BE2C (cell line): ENCODE measurements around the gene SLC2A14.
"Not testable (repeated sequence)": the region's sequence is repeated elsewhere in the genome, so short reads cannot be mapped to it uniquely, and the experiment has no call there.

ENCODE experiments used
- DNase-seq: peaks from one replicate; pipeline ENCODE4 v3.0.0-alpha.2; 2020
- H3K27me3 ChIP-seq: fragments of 250-450 bp; sonication (Bioruptor Pico); 2 replicates; pipeline ENCODE4 v1.5.1; 2020; ENCODE audit warnings: mild to moderate bottlenecking
- H3K36me3 ChIP-seq: fragments of 250-450 bp; sonication (Bioruptor Pico); 2 replicates; pipeline ENCODE4 v1.5.1; 2020; ENCODE audit warnings: mild to moderate bottlenecking
- H3K4me1 ChIP-seq: fragments of 250-450 bp; sonication (Bioruptor Pico); 2 replicates; pipeline ENCODE4 v1.5.1; 2020
- H3K4me3 ChIP-seq: 2 replicates; pipeline ENCODE4 v1.5.1; 2011; ENCODE audit warnings: low read depth, low read length
- H3K9me3 ChIP-seq: fragments of 250-450 bp; sonication (Bioruptor Pico); 2 replicates; pipeline ENCODE4 v1.5.1; 2020
- TF ChIP-seq, protein P1 (sequence below): IDR thresholded peaks from 2 replicates; pipeline ENCODE4 v1.5.1; 2012; ENCODE audit warnings: mild to moderate bottlenecking, low read depth, low read length

SLC2A14 gene

DNA sequence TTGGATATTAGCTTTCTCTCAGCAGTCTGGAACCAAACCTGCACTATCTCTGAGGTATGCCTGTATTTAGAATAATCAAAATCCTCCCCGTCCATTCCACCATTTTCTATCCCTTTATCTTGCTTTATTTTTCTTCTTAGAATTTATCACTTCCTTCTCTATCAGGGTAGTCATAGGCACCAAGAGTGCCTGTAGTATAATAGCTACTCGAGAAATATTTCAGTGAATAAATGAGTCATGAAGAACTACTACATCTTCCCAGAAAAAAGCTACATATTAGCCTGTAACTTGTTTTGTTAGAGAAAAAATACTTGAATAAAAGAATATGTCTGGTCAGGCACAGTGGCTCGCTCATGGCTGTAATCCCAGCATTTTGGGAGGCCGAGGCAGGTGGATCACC, 4.3 kb downstream of the SLC2A14 start:
- Histone ChIP-seq H3K27me3 (no peaks in the 10 kb centered on the region), H3K4me1 (no peaks in the 10 kb centered on the region), H3K9me3 (no peaks in the 10 kb centered on the region), H3K4me3 (no peak overlapping the region), H3K36me3 (no peaks in the 10 kb centered on the region)
- no peak for DNase-seq
- TF ChIP-seq, protein P1, sequence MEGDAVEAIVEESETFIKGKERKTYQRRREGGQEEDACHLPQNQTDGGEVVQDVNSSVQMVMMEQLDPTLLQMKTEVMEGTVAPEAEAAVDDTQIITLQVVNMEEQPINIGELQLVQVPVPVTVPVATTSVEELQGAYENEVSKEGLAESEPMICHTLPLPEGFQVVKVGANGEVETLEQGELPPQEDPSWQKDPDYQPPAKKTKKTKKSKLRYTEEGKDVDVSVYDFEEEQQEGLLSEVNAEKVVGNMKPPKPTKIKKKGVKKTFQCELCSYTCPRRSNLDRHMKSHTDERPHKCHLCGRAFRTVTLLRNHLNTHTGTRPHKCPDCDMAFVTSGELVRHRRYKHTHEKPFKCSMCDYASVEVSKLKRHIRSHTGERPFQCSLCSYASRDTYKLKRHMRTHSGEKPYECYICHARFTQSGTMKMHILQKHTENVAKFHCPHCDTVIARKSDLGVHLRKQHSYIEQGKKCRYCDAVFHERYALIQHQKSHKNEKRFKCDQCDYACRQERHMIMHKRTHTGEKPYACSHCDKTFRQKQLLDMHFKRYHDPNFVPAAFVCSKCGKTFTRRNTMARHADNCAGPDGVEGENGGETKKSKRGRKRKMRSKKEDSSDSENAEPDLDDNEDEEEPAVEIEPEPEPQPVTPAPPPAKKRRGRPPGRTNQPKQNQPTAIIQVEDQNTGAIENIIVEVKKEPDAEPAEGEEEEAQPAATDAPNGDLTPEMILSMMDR: no peak

DNA sequence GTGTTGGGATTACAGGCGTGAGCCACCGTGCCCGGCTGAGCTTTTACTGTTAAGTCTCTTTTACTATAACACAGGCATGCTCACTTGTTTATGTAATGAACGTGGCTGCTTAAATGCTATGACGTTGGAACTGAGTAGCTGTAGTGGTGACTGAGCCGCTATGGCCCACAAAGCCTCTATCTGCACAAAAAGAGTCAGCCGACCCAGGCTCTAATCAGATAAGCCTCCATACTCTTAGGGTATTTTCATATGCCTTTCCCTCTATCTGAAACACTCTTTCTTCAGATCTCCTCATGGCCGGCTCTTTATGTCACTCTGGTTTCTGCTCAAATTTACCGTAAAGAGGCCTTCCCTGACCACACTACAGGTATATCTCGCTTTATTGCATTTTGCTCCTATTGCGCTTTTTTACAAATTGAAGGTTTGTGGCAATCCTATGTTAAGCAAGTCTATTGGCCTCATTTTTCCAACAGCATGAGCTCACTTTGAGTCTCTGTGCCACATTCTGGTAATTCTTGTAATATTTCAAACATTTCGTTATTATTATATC, 8.0 kb downstream of the SLC2A14 start:
- H3K4me3 ChIP-seq: no peak overlapping the region
- no peaks in the 10 kb centered on the region for H3K4me1 ChIP-seq
- TF ChIP-seq, protein P1: no peak
- DNase-seq: no peak
- H3K27me3 ChIP-seq: no peaks in the 10 kb centered on the region
- no peaks in the 10 kb centered on the region for H3K9me3 ChIP-seq
- no peaks in the 10 kb centered on the region for H3K36me3 ChIP-seq

DNA sequence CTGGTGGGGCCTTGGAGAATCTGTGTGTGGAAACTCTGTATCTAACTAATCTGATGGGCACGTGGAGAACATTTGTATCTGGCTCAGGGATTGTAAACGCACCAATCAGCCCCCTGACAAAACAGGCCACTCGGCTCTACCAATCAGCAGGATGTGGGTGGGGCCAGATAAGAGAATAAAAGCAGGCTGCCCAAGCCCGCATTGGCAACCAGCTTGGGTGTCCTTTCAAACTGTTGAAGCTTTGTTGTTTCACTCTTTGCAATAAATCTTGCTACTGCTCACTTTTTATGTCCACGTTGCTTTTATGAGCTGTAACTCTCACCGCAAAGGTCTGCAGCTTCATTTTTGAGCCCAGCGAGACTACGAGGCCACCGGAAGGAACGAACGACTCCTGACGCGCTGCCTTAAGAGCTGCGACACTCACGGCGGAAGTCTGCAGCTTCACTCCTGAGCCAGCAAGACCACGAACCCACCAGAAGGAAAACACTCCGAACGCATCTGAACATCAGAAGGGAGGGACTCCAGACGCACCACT, 9.8 kb downstream of the SLC2A14 start:
- H3K9me3 ChIP-seq, H3K36me3 ChIP-seq, H3K4me1 ChIP-seq, DNase-seq, H3K4me3 ChIP-seq, H3K27me3 ChIP-seq: not testable (repeated sequence)

DNA sequence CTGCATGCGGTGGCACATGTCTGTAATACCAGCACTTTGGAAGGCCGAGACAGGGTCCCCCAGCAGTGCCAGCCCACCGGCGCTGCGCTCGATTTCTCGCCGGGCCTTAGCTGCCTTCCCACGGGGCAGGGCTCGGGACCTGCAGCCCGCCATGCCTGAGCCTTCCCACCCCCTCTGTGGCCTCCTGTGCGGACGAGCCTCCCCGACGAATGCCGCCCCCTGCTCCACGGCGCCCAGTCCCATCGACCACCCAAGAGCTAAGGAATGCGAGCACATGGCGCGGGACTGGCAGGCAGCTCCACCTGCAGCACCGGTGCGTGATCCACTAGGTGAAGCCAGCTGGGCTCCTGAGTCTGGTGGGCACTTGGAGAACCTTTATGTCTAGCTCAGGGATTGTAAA, 10.4 kb downstream of the SLC2A14 start:
- H3K4me3 ChIP-seq, H3K4me1 ChIP-seq, H3K36me3 ChIP-seq, H3K9me3 ChIP-seq, H3K27me3 ChIP-seq, DNase-seq: not testable (repeated sequence)

DNA sequence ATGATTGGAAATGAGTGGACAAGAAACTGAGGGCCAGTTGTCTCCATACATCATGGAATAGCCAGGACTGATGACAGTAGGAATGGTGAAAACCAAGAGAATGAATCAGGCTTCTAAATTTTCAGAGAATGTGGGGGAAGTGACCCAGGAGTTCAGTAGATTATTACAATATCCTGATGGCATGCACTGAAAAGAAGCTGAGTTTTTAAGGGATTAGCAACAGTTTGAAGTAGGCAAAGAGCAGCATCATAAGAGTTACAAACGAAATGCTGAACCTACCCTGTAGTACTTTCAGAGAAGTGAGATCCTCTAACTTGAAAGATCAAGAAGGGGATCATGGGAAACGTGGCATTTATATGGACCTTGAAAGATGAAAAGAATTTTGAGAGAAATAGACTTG, 13.2 kb downstream of the SLC2A14 start:
- Histone ChIP-seq H3K9me3 (no peaks in the 10 kb centered on the region), H3K4me3 (no peak overlapping the region), H3K27me3 (peaks cover 7% of the 10 kb centered on the region; the same call in 1 of the 2 replicates), H3K4me1 (no peaks in the 10 kb centered on the region), H3K36me3 (no peaks in the 10 kb centered on the region)
- TF ChIP-seq, protein P1: no peak
- no peak for DNase-seq

DNA sequence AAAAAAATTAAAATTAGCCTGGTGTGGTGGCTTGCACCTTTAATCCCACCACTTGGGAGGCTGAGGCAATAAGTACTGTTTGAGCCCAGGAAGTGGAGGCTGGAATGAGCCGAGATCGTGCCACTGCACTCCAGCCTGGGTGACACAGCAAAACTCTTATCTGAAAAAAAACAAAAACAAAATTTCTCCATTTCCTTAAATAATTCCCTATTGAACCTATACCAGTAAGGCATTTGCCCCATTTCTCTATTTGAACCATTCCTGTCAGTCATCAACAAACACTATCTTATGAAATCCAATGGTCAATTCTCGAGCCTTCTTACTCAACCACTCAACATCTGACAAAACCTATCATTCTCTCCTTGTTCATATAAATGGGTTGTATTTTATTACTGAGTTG, 14.7 kb downstream of the SLC2A14 start:
- no peak for DNase-seq
- no peak overlapping the region for H3K4me3 ChIP-seq
- H3K36me3 ChIP-seq: no peaks in the 10 kb centered on the region
- no peaks in the 10 kb centered on the region for H3K4me1 ChIP-seq
- H3K27me3 ChIP-seq: peaks cover 7% of the 10 kb centered on the region; the same call in 1 of the 2 replicates
- H3K9me3 ChIP-seq: no peaks in the 10 kb centered on the region
- TF ChIP-seq, protein P1: no peak

DNA sequence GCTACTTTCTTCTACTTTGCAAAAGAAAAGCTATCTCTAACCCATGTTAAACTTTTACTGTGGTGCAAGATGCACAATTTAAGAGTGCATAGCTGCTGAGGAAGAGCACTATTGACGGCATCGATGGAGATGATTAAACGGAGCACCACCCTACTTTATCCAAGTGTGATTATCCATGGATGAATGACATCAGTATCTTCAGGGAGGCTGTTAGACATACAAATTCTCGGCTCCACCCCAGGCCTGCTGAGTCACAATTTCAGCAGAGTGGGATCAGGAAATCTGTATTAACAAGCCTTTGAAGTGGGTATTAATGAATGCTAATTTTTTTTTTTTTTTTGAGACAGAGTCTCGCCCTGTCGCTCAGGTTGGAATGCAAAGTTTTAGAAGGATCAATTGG, 16.2 kb downstream of the SLC2A14 start:
- Histone ChIP-seq H3K4me1 (no peaks in the 10 kb centered on the region), H3K36me3 (no peaks in the 10 kb centered on the region)
- DNase-seq: no peak

More for the DNA sequence above, 16.2 kb downstream of the SLC2A14 start:
- Histone ChIP-seq H3K9me3 (no peaks in the 10 kb centered on the region), H3K4me3 (no peak overlapping the region), H3K27me3 (peaks cover 7% of the 10 kb centered on the region; the same call in 1 of the 2 replicates)
- TF ChIP-seq, protein P1: no peak
